Measurements from ENCODE around the gene NHP2.
A peak's percentile ranks its signal among the peaks of the same experiment; 100 is the strongest.
"Not testable (repeated sequence)": the region's sequence is repeated elsewhere in the genome, so short reads cannot be mapped to it uniquely, and the experiment has no call there.

NHP2 gene

DNA sequence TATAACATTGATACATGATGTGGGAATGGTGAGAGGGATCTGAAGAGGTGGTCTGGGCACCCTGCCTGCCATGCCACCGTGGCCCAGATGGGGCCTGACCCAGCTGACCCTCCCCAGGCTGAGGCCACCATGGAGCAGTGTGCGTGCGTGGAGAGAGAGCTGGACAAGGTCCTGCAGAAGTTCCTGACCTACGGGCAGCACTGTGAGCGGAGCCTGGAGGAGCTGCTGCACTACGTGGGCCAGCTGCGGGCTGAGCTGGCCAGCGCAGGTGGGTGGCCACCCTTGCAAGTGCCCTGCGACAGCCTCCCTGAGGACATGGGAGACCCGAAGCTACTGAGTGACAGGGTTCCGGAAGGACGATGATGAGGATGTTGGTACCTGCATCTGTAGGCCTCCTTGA is 15.7 kb downstream of the NHP2 start:
- TF ChIP-seq CTCF (IDR thresholded peaks at IDR 0.05; ENCODE audit: control insufficient read depth, insufficient read depth, low read depth, low read length, missing control alignments) = no peak
- DNase-seq (ENCODE audit: low read depth) = no peak
- no peak overlapping the region for H3K4me3 ChIP-seq (ENCODE audit: control insufficient read depth, low read depth, low read length)

GRCh38 chr5:178136990-178137389 is 16.7 kb downstream of the NHP2 start:
- H3K4me3 ChIP-seq (ENCODE audit: control insufficient read depth, low read depth, low read length) = no peak overlapping the region
- no peak for TF ChIP-seq CTCF (IDR thresholded peaks at IDR 0.05; ENCODE audit: control insufficient read depth, insufficient read depth, low read depth, low read length, missing control alignments)

GRCh38 chr5:178131446-178131996 is 22.2 kb downstream of the NHP2 start:
- DNase-seq (ENCODE audit: low read depth) = no peak
- H3K4me3 ChIP-seq (ENCODE audit: control insufficient read depth, low read depth, low read length) = peak overlapping the region; percentile 97
- TF ChIP-seq CTCF (IDR thresholded peaks at IDR 0.05; ENCODE audit: control insufficient read depth, insufficient read depth, low read depth, low read length, missing control alignments) = no peak

More at GRCh38 chr5:178136990-178137389, 16.7 kb downstream of the NHP2 start:
- DNase-seq (ENCODE audit: low read depth) = no peak

DNA sequence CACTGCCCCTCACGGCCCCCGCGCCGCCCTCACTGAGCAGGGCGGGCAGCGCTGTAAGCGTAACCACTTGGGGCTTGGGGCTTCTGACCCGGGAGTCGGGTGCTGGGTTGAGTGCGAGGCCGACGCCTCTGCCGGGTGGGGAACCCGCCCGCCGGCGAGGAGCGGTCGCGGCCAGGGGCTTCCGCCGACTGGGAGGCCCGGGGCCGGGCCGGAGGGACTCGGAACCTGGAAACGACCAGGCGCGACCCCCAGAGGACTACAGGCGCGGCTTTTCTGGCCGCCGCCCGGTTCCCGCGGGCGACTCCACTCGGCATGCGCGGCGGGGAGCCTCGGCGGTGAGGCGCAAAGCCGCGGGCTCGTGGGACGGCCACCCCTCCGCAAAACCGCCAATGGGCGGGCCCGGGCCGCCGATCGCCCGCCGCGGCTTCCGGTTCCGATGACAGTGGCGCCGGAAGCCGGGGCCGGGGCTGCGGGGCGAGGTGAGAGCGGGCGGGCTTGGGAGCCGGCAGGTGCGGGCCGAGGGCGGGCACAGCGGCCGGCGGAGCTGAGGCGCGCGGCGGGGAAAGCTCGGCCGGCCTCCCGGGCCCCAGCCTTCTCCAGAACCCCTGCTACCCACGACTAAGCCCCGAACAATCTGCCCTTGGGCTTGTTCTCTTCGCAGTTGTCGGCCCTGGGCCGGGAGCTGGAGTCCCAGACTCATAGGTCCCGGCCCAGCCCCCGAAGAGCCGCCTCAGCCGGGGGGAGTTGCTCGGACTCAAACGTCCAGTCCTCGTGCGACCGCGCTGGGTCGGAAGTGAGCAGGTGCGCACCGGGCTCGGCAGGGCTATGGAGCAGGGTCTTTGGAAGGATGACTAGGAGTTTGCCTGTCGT is 22.9 kb downstream of the NHP2 start, which contains the start of gene RMND5B:
RMND5B (plus strand) TSS at position 439 of the 870 bp plus-strand sequence. CDS start 7,106 bp downstream, outside the sequence.
- TF ChIP-seq CTCF (IDR thresholded peaks at IDR 0.05; ENCODE audit: control insufficient read depth, insufficient read depth, low read depth, low read length, missing control alignments) = no peak
- DNase-seq (ENCODE audit: low read depth) = peak; percentile 28
- H3K4me3 ChIP-seq (ENCODE audit: control insufficient read depth, low read depth, low read length) = peak within 1 kb of the TSS; percentile 97

DNA sequence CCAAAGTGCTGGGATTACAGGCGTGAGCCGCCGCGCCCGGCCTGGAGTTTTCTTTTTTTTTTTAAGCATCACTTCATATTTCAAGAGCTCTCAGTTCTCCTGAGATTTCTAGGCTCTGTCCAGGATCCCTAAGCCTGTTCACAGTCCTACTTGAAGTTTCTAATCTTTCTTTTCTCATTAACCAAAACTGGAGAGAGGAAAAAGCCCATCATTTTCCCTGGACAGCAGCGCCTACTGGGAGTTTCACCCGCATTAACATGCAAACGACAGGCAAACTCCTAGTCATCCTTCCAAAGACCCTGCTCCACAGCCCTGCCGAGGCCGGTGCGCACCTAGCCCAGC is 23.5 kb downstream of the NHP2 start:
- not testable (repeated sequence) for DNase-seq (ENCODE audit: low read depth)
- H3K4me3 ChIP-seq (ENCODE audit: control insufficient read depth, low read depth, low read length) = peak overlapping the region; percentile 97

DNA sequence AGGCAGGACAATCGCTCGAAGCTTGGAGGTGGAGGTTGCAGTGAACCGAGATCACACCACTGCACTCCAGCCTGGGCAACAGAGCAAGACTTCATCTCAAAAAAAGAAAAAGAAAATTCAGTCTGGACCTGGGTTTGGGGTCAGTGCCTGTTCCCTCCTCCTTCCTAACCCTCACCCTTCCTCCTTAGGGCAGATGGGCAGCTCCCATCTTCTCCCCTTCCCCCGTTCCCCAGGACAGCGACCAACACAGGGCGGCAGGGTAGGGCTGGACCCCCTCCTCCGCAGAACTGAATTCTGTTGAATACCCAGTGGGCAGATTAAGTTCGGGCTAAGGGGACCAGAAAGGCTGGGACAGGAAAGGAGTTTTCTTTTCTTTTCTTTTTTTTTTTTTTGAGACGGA is 24.4 kb downstream of the NHP2 start:
- DNase-seq (ENCODE audit: low read depth) = no peak
- H3K4me3 ChIP-seq (ENCODE audit: control insufficient read depth, low read depth, low read length) = no peak overlapping the region
- no peak for TF ChIP-seq CTCF (IDR thresholded peaks at IDR 0.05; ENCODE audit: control insufficient read depth, insufficient read depth, low read depth, low read length, missing control alignments)

DNA sequence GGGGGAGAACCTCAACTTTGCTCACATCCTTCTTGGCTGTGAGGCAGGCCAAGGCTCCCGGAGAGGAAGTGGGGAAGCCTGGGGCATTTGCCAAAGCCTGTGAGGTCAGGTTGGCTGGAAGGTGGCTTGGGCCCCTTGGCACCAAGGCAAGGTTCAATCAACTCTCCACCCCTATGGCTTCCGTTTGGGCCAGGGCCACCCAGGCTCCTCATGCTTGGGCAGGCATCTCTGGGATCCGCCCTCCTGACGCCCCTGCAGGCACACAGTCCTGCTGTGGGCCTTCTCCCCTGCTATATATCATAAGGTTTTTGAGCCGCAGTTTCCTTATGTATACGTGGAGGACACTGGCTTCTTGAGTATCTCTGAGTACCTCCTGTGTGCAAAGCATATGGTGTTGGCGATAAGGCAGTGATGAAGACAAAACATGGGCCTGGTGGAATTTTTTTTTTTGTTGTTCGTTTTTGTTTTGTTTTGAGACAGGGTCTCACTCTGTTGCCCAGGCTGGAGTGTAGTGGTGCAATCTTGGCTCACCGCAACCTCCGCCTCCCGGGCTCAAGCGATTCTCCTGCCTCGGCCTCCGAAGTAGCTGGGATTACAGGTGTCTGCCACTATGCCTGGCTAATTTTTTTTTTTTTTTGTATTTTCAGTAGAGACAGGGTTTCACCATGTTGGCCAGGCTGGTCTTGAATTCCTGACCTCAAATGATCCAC is 26.2 kb downstream of the NHP2 start:
- not testable (repeated sequence) for DNase-seq (ENCODE audit: low read depth); H3K4me3 ChIP-seq (ENCODE audit: control insufficient read depth, low read depth, low read length)
